GM12878 (cell line): Measurements from ENCODE around the gene SLC7A5. TPM values are rescaled to one million over a fixed set of nuclear protein-coding genes. Genes with fewer than 3 reads are reported as not detected.

ENCODE experiments used
- ATAC-seq: fragments of 200-7000 bp; cut with Tn5 transposase; 3 replicates; pipeline ENCODE4 v1.9.1; 2020; ENCODE audit warnings: mild to moderate bottlenecking, moderate library complexity
- BruUV-seq: library from RNA; stranded (reverse); fragments of 400-500 nt; replicated peaks from 2 replicates; lab custom pipeline; 2021; lab: Mats Ljungman, UMichigan
- CTCF ChIA-PET: fragments of 300-600 bp; sonication (Branson Sonifier 250); formaldehyde crosslinking; extraction: SDS; loops from one replicate; lab custom pipeline; 2021; ENCODE audit warnings: inconsistent platforms; lab: Yijun Ruan, JAX
- POLR2A ChIA-PET: fragments of 350-600 bp; formaldehyde crosslinking; extraction: SDS; loops from one replicate; lab custom pipeline; 2021; ENCODE audit warnings: inconsistent platforms; lab: Charles Lee
- RAD21 ChIA-PET: fragments of 300-600 bp; sonication (Branson Sonifier 250); formaldehyde crosslinking; loops from one replicate; lab custom pipeline; 2023; ENCODE audit warnings: antibody characterized with exemption; ENCODE audit not compliant: unreplicated experiment; lab: Charles Lee
- SMC1A ChIA-PET: fragments of 300-600 bp; sonication (Branson Sonifier 250); formaldehyde crosslinking; loops from one replicate; lab custom pipeline; 2023; ENCODE audit not compliant: unreplicated experiment, uncharacterized antibody; lab: Charles Lee
- DNase-seq: peaks from one replicate; pipeline ENCODE4 v3.0.0-alpha.2; 2011; ENCODE audit warnings: low read depth, low spot score
- FAIRE-seq: peaks from 3 replicates; lab custom pipeline; 2011; peaks lifted over from hg19 to GRCh38; lab: Jason Lieb, UNC
- H2AFZ ChIP-seq: 2 replicates; pipeline ENCODE4 v1.6.0; 2011; ENCODE audit warnings: low read depth, low read length, control low read depth; ENCODE audit not compliant: control insufficient read depth
- H3K27ac ChIP-seq: 2 replicates; pipeline ENCODE4 v1.5.1; 2011; ENCODE audit warnings: control low read depth; ENCODE audit not compliant: control insufficient read depth, insufficient read depth
- H3K27me3 ChIP-seq, 2 experiments: replicated peaks in 1 of 2; 2 replicates each; pipeline versions ENCODE4 v1.6.0 to v1.6.1; 2011; ENCODE audit warnings: low read length in 1 of 2; ENCODE audit not compliant: control insufficient read depth in 2 of 2, insufficient read depth in 2 of 2
- H3K36me3 ChIP-seq, 2 experiments: 2 replicates each; pipeline ENCODE4 v1.5.1; 2011; ENCODE audit warnings: low read length in 1 of 2; ENCODE audit not compliant: control insufficient read depth in 2 of 2, insufficient read depth in 2 of 2
- H3K4me1 ChIP-seq: 2 replicates; pipeline ENCODE4 v1.6.1; 2011; ENCODE audit warnings: mild to moderate bottlenecking, low read length, moderate library complexity, mixed read lengths; ENCODE audit not compliant: control insufficient read depth, insufficient read depth
- H3K4me2 ChIP-seq: 2 replicates; pipeline ENCODE4 v1.6.0; 2011; ENCODE audit warnings: control low read depth; ENCODE audit not compliant: control insufficient read depth, insufficient read depth
- H3K4me3 ChIP-seq: fragments of 200-600 bp; sonication (generic); 2 replicates; pipeline ENCODE4 v1.5.1; 2016
- H3K79me2 ChIP-seq: 2 replicates; pipeline ENCODE4 v1.6.0; 2011; ENCODE audit warnings: low read length; ENCODE audit not compliant: control insufficient read depth, insufficient read depth
- H3K9ac ChIP-seq: 2 replicates; pipeline ENCODE4 v1.8.0; 2011; ENCODE audit warnings: low read length, control low read depth, mixed read lengths; ENCODE audit not compliant: control insufficient read depth, insufficient read depth
- H3K9me3 ChIP-seq: replicated peaks from 3 replicates; pipeline ENCODE4 v1.5.1; 2011; ENCODE audit warnings: mild to moderate bottlenecking, low read length; ENCODE audit not compliant: control insufficient read depth, insufficient read depth
- H4K20me1 ChIP-seq: 2 replicates; pipeline ENCODE4 v1.6.0; 2011; ENCODE audit not compliant: control insufficient read depth, insufficient read depth
- CEBPZ ChIP-seq: fragments of 150-350 bp; IDR thresholded peaks from 2 replicates; pipeline ENCODE4 v1.6.1; 2016; ENCODE audit warnings: low read depth, low read length
- FOS ChIP-seq: IDR thresholded peaks from 3 replicates; pipeline ENCODE4 v1.6.1; 2011; ENCODE audit warnings: borderline replicate concordance; ENCODE audit not compliant: insufficient read length; ENCODE audit errors: extremely low read depth
- KLF5 ChIP-seq: fragments of 450-650 bp; IDR thresholded peaks from 2 replicates; pipeline ENCODE4 v1.6.1; 2014; ENCODE audit warnings: mild to moderate bottlenecking; ENCODE audit not compliant: partially characterized antibody
- MAX ChIP-seq: IDR thresholded peaks from 2 replicates; pipeline ENCODE4 v1.6.1; 2012; ENCODE audit warnings: low read depth, low read length, improper control_type of control experiment
- MLLT1 ChIP-seq: fragments of 450-650 bp; IDR thresholded peaks from 2 replicates; pipeline ENCODE4 v1.6.1; 2016; ENCODE audit warnings: mild to moderate bottlenecking
- MTA2 ChIP-seq: fragments of 450-650 bp; IDR thresholded peaks from 2 replicates; pipeline ENCODE4 v1.6.1; 2016; ENCODE audit warnings: low read depth, mild to moderate bottlenecking, moderate library complexity
- NR2C1 ChIP-seq: fragments of 450-650 bp; IDR thresholded peaks from 2 replicates; pipeline ENCODE4 v1.6.1; 2017; ENCODE audit warnings: antibody characterized with exemption, mild to moderate bottlenecking, moderate library complexity
- NRF1 ChIP-seq: conservative IDR thresholded peaks from 2 replicates; pipeline ENCODE4 v1.6.1; 2011; ENCODE audit warnings: mild to moderate bottlenecking, low read depth, low read length, improper control_type of control experiment
- POLR2AphosphoS5 ChIP-seq: IDR thresholded peaks from 2 replicates; pipeline ENCODE4 v1.6.1; 2011; ENCODE audit warnings: mild to moderate bottlenecking, low read length, inconsistent platforms
- WGBS: methylation state at CpG from one replicate; pipeline ENCODE4 v1.1.6; 2016; ENCODE audit warnings: low lambda C conversion rate; ENCODE audit not compliant: insufficient replicate concordance, insufficient coverage; ENCODE audit errors: missing lambda C conversion rate; 5-methylcytosine and 5-hydroxymethylcytosine counted together
- in situ Hi-C: fragments of 300-500 bp; cut with MboI; formaldehyde crosslinking; loops from 9 replicates; pipeline ENCODE4 v1.14.3; 2018; ENCODE audit warnings: mixed read lengths
- intact Hi-C: fragments of 100-400 bp; cut with micrococcal nuclease; formaldehyde crosslinking; loops from one replicate; pipeline ENCODE4 v1.14.2; 2022; ENCODE audit not compliant: unreplicated experiment
- polyA plus RNA-seq, 11 experiments: library from polyadenylated mRNA; depleted of rRNA in 4 of 11; unstranded in 6 of 11; stranded (reverse) in 5 of 11; fragments of >200 nt; fragmentation: Nextera tagmentation in 4 of 11; fragmentation: Illumina TruSeq in 1 of 11; extraction: Ambion mirVana in 4 of 11; extraction: Trizol in 1 of 11; gene quantifications; 1 replicate in 1 of 11; 2 replicates in 10 of 11; pipeline versions ENCODE4 v1.2.1 to v1.2.3, GENCODE V29; 2011 to 2016; ENCODE audit warnings: inconsistent platforms in 2 of 11, missing spikeins in 2 of 11, low read depth in 1 of 11
- total RNA-seq, 4 experiments: library from RNA; depleted of rRNA in 3 of 4; stranded (reverse); fragments of >200 nt in 3 of 4; fragmentation: Illumina TruSeq in 1 of 4; extraction: Trizol in 1 of 4; gene quantifications; 2 replicates each; pipeline versions ENCODE4 v1.2.1 to v1.2.3, GENCODE V29; 2013 to 2021

The SLC7A5 gene
- total and polyA plus RNA-seq, 10 of the 15 experiments (the other 5 are each of a cell fraction or from before 2014, with no cell fraction given), result 2.3 to 101 (median 35.8) TPM

GRCh38 chr16:87832137-87832527, 37.2 kb downstream of the SLC7A5 start:
- in situ Hi-C loops, result no loop called here
- CTCF ChIA-PET, result interaction anchor here (0.6 to 1.3 kb wide), 2 partner anchors 18 to 432 kb away, joined by 3 to 5 read pairs; no protein-coding TSS in a partner anchor

GRCh38 chr16:87831421-87832136, 37.7 kb downstream of the SLC7A5 start:
- H3K4me3 ChIP-seq, result no peak overlapping the region
- DNase-seq (no peak), ATAC-seq (no peak), FAIRE-seq (no peak)
- SMC1A ChIA-PET, result interaction anchor here (0.7 kb wide), 1 partner anchor 52 kb away, joined by 3 read pairs; no protein-coding TSS in a partner anchor
- CTCF ChIA-PET, result interaction anchor here (0.8 kb wide), 1 partner anchor 53 kb away, joined by 3 read pairs; no protein-coding TSS in a partner anchor
- H3K9me3 ChIP-seq, result no peaks in the 10 kb centered on the region
- H3K27ac ChIP-seq, result no peak overlapping the region
- WGBS, result 97% methylated on average over 29 of the region's 31 CpGs
- no peak overlapping the region for H3K9ac ChIP-seq
- H3K4me2 ChIP-seq, result no peak overlapping the region
- H3K36me3 ChIP-seq, result peaks cover 15 to 50% of the 10 kb centered on the region in 2 experiments
- H2AFZ ChIP-seq, result no peak overlapping the region
- RAD21 ChIA-PET, result interaction anchor here (2.2 kb wide), 1 partner anchor 21 kb away, joined by 5 read pairs; no protein-coding TSS in a partner anchor
- BruUV-seq, result no TSS peak
- intact Hi-C loops, result no loop called here
- 0 out of 2 replicates have a peak, but pooled peaks cover 2% of the 10 kb centered on the region for H3K4me1 ChIP-seq
- POLR2A ChIA-PET, result interaction anchor here (0.6 kb wide), 1 partner anchor 51 kb away, joined by 7 read pairs; no protein-coding TSS in a partner anchor
- H3K79me2 ChIP-seq, result no peaks in the 10 kb centered on the region
- H3K27me3 ChIP-seq, result no peaks in the 10 kb centered on the region
- in situ Hi-C loops, result no loop called here
- H4K20me1 ChIP-seq, result no peaks in the 10 kb centered on the region
- no peak for TF ChIP-seq MTA2
- TF ChIP-seq CEBPZ, result no peak
- no peak for TF ChIP-seq MLLT1
- no peak for TF ChIP-seq NRF1
- TF ChIP-seq FOS, result no peak
- TF ChIP-seq POLR2AphosphoS5, result peak; percentile 59; the same call in 1 of the 2 replicates

More at GRCh38 chr16:87832137-87832527, 37.2 kb downstream of the SLC7A5 start:
- TF ChIP-seq MAX (no peak), KLF5 (no peak), NR2C1 (no peak)
- no peak overlapping the region for H3K27ac ChIP-seq
- DNase-seq, result no peak
- H3K9me3 ChIP-seq, result no peaks in the 10 kb centered on the region
- no peak for FAIRE-seq
- SMC1A ChIA-PET, result no interaction called here
- H3K27me3 ChIP-seq, result no peaks in the 10 kb centered on the region
- WGBS, result 78% methylated on average over 6 of the region's 6 CpGs
- no peak for ATAC-seq
- 0 out of 2 replicates have a peak, but pooled peaks cover 2% of the 10 kb centered on the region for H3K4me1 ChIP-seq
- H3K4me3 ChIP-seq, result no peak overlapping the region
- no peak overlapping the region for H3K4me2 ChIP-seq
- intact Hi-C loops, result no loop called here
- no TSS peak for BruUV-seq
- H2AFZ ChIP-seq, result no peak overlapping the region
- H3K36me3 ChIP-seq, result peaks cover 15 to 54% of the 10 kb centered on the region in 2 experiments
- no peak overlapping the region for H3K9ac ChIP-seq
- H4K20me1 ChIP-seq, result no peaks in the 10 kb centered on the region
- H3K79me2 ChIP-seq, result no peaks in the 10 kb centered on the region
- POLR2A ChIA-PET, result no interaction called here
- RAD21 ChIA-PET, result interaction anchor here (2.2 kb wide), 1 partner anchor 22 kb away, joined by 5 read pairs; no protein-coding TSS in a partner anchor
